Astrocyte of the spinal cord (primary cell): ENCODE measurements around the gene SHB.

Experiments
- DNase-seq: peaks from one replicate; pipeline ENCODE4 v3.0.0; 2011; ENCODE audit warnings: low read depth, low spot score
- H3K4me3 ChIP-seq: 2 replicates; pipeline ENCODE4 v1.5.1; 2011; ENCODE audit warnings: low read depth, mild to moderate bottlenecking, low read length, moderate library complexity
- in situ Hi-C: cut with HindIII; loops from 2 replicates; pipeline ENCODE4 v1.10.0; 2017; ENCODE audit warnings: low sequenced_read_pairs
- TF ChIP-seq, protein P1 (sequence below): IDR thresholded peaks from 2 replicates; pipeline ENCODE4 v1.5.1; 2012; ENCODE audit warnings: low read depth, mild to moderate bottlenecking, low read length, inconsistent platforms

SHB gene

DNA sequence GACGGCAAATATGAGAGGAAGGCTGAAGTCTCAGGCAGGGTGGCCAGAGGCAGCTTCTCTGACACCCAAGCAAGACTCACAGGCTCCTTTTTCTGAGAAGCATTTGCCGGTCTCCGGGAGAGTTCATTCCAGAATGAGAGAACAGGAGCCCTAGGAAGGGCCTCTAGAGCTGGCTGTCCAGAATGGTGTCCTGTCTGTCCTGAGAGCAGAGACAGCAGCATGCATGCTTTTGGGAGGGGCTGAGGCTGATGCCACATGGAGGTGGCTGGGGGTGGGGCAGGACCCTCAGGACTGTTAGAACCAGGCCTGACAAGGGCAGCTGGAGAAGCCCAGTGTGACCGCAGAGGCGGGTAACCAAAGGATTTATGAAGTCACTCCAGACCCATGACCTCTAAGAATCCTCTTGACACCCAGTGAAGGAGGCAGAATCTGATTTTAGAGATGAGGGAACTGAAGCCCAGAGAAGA is 60.0 kb downstream of the SHB start:
- TF ChIP-seq, protein P1, sequence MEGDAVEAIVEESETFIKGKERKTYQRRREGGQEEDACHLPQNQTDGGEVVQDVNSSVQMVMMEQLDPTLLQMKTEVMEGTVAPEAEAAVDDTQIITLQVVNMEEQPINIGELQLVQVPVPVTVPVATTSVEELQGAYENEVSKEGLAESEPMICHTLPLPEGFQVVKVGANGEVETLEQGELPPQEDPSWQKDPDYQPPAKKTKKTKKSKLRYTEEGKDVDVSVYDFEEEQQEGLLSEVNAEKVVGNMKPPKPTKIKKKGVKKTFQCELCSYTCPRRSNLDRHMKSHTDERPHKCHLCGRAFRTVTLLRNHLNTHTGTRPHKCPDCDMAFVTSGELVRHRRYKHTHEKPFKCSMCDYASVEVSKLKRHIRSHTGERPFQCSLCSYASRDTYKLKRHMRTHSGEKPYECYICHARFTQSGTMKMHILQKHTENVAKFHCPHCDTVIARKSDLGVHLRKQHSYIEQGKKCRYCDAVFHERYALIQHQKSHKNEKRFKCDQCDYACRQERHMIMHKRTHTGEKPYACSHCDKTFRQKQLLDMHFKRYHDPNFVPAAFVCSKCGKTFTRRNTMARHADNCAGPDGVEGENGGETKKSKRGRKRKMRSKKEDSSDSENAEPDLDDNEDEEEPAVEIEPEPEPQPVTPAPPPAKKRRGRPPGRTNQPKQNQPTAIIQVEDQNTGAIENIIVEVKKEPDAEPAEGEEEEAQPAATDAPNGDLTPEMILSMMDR, result no peak
- in situ Hi-C loops, result no loop called here
- no peak for DNase-seq
- no peak overlapping the region for H3K4me3 ChIP-seq

DNA sequence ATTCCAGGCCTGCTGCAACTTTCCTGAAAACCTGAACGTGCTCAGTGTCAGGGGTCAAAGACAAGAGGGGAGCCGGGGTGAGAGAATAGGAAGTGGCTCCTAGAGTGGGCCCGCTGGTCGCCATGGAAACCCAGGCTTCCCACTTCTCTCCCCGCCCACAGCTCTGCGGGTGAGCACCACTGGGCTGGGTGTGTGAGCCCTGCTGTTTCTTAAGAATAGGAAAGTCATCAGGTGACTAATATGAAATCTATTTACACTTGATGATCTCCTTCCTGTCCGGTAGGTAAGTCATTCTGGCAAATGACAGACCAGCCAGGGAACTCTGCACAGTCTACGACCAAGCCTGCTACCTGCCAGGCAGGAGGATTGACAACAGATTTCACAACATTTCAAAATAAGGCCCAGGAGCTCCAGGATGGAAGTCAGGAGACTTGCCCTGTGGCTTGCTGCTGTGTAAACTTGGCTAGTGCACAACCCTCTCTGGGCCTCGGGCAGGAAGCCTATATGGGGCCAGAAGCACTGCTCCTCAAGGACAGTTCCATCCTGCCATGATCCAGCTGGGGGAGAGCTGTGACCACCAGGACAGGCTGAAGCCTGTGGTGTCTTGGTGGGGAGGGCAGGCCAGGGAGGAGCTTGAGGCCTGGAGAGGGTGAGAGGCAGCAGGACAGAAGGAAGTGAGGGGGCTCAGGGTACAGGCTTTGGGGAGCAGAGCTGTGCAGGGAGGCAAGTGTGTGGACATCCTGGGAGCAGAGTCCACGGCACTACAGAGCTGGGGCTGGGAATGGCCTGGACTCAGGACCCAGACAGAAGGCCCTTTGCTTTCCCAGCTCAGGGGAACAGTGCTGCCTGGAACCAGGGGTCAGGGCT is 60.6 kb downstream of the SHB start:
- in situ Hi-C loops, result no loop called here
- DNase-seq, result peak; percentile 93
- no peak overlapping the region for H3K4me3 ChIP-seq
- TF ChIP-seq, protein P1, result no peak

DNA sequence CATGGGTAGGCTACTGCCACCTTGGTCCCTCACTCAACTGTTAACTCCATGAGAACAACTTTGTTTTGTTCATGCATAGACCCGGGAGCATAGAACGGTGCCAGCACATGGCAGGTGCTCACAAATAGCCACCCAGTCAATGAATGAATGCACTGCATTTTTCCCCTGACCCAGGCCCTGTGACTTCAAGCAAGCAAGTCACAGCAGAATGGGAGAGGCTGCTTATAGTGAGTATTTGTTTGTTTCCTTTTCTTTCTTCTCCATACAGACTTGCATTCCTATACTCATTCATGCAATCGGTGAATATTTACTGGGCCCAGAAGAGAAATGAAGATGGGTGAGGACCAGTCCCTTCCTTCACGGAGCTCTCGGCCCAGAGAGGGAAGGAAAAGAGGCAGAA is 62.0 kb downstream of the SHB start:
- no peak for DNase-seq
- in situ Hi-C loops, result no loop called here
- TF ChIP-seq, protein P1, result no peak
- no peak overlapping the region for H3K4me3 ChIP-seq

DNA sequence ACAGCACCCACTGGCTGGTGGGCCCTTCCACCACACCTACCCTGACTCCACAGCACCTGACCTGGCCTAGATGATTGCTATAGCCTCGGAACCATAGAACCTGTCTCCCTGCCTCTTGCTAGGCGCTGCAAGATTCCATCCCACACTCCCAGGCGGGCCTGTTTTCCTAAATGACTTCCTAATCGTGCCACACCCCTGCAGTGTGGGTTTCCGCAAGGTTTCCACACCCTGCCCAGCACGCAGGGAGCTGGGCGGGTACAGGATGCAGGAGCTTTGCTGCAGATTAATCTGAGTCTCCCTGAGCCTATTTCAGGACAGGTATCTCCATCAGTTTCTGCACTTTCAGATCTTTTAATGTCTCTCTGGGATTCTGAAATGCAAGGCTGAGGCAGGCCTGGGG is 62.9 kb downstream of the SHB start:
- no peak for DNase-seq
- in situ Hi-C loops, result no loop called here
- no peak overlapping the region for H3K4me3 ChIP-seq
- TF ChIP-seq, protein P1, result no peak

DNA sequence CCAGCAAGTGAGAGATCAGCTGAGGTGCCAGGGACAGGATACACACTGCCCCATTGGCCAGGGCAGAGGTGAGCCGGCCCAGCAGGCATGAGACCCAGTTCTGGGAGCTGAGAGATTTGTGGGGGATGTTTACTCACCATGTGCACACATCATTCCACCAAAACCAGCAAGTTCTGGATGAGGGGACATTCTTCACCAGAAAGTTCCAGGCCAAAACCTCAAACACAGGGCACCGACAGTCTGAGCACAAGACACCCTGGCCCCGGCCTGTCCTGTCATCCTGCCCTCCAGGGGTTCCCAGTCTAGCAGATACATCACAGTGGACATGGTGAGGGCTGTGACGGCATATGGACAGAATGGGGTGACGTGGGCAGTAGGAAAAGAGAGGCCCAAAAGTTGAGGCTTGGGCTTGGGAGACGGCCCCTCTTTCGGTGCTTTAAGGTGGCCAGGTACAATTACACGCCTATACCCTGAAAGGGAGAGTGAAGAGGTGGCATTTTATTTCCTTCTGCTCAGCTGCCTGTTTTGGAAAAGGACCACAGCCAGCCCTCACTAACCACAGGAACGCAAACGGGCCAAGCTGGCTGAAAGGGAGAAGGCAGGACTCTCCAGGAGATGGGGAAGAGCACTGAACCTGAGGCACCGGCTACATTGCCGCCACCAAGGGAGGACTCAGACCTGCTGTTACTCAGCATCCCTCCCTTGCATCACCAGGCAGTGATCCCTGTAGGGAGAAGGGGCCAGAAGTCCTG is 64.0 kb downstream of the SHB start:
- H3K4me3 ChIP-seq, result no peak overlapping the region
- no peak for DNase-seq
- in situ Hi-C loops, result no loop called here
- TF ChIP-seq, protein P1, result no peak

DNA sequence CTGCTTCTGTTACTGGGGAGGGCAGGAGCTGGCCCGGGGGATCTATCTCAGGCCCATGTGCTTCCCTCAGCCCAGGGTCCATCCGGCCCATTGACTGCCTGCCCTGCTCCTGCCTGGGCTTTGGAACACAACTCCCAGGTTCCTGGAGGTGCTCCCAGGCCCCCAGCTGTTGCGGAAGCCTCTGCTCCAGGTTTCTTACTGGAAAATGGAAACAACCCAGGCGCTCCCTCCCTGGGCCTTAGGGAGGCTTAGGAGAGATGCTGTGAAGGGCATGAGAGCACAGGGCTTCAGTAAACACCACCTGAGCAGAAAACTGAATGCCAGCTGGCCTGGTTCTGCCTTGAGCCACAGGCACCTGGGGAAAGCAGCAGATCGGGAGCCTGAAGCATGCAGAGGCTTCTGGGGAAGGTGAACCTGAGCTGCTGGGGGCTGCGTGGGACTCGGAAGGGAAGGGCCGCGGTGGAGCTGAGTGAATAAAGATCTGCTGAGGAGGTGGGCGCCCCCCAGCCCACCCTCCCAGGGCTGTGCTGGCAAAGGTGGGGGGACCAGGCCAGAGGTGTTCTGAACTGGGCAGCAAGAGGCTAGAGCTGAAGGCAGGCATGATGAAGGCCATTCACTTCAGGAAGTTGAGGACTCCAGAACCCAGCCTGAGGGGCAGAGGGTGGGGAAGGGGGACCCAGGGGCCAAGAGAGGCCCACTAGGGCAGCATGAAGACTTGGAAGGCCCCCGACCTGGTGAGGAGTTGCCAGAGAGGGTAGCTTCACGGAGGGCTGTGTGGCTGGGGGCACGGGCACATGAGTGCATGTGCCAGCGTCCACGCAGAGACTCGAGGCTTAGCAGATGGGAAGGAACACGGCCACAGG is 64.8 kb downstream of the SHB start:
- in situ Hi-C loops, result no loop called here
- no peak overlapping the region for H3K4me3 ChIP-seq
- DNase-seq, result no peak
- TF ChIP-seq, protein P1, result no peak
